GM21576 (cell line): Measurements from ENCODE around the gene STXBP5L.
A peak's percentile ranks its signal among the peaks of the same experiment; 100 is the strongest.
"Not testable (repeated sequence)": the region's sequence is repeated elsewhere in the genome, so short reads cannot be mapped to it uniquely, and the experiment has no call there.

Experiments used
- ATAC-seq: cut with Tn5 transposase; IDR thresholded peaks from one replicate; pipeline ENCODE4 v1.9.1; 2021; ENCODE audit warnings: mild to moderate bottlenecking, moderate library complexity; ENCODE audit not compliant: unreplicated experiment

Gene STXBP5L

DNA sequence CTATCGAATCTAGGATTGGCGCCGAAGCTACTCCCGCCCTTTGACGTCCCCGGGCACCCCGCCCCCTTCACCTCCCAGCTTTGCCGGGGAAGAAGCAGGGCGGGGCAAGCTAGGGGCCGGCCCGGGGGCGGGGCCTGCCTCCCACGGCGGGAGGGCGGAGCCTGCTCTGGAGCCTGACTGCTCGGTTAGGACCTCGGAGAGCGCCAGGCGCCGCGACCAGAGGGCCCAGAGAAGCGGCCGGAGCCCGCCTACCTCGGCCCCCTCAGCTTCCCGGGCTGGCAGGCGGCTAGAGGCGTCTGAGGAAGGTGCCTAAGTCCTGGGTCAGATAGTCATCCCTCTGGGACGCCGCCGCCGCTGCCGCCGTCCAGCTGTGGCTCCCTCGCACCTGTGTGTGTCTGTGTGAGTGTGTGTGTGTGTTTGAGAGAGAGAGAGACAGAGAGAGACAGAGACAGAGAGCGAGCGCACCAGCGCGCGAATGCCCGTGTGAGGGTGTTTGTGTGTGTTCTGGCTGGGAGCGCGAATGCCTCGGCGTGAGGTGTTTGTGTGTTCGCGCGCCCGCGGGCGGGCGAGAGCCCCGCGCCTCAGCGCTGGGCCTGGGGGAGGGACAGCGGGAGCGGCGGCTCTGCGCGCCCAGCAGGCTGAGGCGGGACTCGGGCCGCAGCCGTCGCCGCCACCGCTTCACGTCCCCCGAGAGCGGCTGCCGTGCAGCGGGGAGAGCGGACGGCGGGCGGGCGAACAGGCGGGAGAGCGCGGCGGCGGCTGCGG, at the start of gene STXBP5L:
Gene STXBP5L, plus strand, starts transcription at position 176 of the 765 bp plus-strand sequence. CDS start 1,374 bp downstream, outside the sequence.
- ATAC-seq, result peak; percentile 95

DNA sequence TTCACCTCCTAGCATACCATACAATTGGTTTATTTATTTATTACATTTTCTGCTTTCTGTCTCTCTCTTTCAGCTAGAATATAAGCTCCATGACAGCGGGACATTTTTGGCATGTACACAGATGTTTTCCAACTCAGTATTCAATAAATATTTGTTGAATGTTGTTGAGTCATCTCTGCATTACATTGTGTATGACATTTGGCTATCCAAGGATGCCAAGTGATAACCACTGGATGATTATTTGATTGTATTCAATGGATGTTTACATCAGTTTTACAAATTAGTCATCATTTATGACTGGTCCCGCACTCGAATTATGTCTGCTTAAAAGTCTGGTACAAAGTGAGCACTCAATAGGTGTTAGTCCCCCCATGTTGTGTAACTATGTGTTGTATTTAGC, 49.5 kb upstream of the STXBP5L start:
- no peak for ATAC-seq

DNA sequence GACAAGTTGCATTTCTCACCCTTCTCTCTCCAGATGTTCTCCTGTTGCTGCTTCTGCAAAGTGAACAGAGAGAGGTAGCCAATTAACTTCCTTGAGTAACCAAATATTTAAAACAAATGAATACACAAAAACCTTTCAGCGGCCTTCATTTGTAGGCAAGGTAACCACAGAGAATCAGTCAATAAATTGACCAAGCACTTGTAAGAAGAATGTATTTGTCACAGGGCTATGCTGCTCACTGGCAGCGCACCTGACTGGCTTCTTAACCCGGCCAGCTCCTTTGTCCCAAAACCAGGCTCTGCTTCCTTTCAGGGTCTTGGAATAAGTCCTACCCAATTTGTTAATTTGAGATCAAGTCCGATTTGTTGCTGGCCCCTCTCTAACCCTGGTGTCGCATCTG, 43.5 kb upstream of the STXBP5L start:
- ATAC-seq, result no peak

DNA sequence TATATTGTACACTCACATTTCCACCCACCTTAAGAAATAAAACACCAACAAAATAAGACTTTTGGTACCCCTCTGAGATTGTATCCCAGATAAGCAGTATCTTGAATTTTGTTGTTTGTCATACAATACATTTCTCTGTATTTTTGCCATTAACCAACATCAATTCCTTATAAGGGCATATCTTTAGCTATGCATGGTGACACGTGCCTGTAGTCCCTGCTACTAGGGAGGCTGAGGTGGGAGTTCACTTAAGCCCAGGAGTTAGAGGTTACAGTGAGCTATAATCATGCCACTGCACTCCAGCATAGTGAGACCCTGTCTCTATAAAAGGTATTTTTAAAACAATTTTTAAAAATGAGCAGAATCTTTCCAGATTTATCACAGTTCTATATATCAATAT, 32.5 kb upstream of the STXBP5L start:
- no peak for ATAC-seq

DNA sequence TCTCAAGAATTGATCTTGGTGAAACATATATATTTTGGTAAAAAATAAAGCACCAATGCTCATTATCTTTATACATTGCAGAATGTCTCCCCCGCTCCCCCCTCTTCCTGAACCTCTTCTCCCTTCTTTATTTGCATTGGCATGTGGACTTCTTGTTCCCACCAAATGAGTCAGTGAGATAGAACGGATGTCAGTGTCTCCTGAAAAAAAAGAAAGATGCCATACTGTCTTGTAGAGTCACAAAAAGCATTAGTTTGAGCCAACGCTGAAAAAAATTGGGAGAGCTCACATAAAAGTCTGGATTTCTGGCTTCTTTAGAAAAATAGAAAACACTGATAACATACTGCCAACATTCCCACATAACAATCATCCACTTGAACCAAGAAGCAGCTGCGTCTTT, 32.0 kb upstream of the STXBP5L start:
- ATAC-seq, result no peak

DNA sequence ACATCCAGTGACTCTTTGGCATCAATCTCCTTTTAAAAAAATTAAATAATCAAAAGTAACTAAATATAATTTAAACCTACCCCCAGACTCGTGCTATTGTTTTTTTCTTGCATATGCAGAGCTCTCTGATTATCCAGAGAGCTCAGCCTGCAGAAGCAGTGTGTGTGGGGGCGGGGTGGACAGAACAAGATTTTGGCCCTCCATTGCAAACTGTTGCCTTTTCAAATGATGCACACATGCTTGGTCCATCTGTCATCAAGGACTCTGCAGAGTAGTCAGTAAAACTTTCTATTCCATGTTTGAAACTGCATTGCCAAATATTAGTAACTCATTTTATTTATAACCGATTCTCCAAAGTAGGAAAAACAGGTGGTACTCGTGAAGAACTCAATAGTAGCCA, 28.6 kb upstream of the STXBP5L start:
- ATAC-seq, result no peak

DNA sequence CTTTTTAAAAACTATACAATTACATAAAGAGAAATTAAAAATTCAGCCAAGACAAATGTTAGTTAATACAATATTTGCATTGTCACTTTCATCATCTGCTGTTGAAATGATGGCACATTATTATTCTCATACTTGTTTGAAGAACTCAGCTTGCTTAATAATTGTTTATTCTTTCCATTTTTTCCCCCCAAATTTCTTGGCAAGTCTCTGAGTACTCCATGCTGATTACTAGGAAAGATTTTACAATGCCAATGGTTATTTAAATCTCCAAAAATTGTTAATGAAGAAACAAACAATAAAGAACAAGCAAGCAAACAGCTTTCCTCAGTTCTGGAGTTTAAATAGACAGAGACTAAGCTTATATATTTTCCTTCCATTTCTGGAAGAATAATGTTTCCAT, 15.1 kb upstream of the STXBP5L start:
- no peak for ATAC-seq

DNA sequence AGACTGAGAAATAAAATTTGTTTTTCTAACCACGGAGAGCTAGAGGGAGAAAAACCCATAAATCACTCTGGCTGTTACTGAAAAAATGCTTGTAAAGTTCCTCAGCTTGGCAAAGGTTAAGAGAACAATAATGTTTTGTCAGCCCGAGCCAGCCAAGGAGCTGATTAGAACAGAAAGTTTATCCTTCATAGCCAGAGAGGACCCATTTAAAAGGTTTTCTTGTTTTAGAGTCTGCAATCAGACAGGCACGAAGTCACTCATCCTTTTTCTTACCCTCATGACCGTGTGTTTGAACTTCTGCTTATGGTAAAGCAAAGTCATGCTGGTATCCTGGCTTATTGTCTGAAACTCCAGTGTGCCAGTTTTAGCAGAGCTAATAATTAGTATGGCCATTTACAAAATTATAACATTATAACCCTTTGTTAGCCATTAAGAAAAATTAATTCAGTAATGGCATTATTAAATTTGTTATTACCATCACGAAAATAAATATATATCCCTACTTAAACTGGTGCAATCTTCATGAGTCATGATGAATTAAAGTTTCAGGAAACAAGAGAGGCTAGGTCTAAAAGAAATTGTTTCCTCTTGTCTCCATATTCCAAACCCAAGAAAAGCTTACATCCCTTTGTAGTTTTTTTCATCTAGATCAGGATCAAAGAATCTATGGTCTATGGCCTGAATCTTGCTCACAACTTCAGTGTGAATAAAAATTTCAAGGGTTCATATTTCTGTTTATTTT, 13.5 kb upstream of the STXBP5L start:
- no peak for ATAC-seq

DNA sequence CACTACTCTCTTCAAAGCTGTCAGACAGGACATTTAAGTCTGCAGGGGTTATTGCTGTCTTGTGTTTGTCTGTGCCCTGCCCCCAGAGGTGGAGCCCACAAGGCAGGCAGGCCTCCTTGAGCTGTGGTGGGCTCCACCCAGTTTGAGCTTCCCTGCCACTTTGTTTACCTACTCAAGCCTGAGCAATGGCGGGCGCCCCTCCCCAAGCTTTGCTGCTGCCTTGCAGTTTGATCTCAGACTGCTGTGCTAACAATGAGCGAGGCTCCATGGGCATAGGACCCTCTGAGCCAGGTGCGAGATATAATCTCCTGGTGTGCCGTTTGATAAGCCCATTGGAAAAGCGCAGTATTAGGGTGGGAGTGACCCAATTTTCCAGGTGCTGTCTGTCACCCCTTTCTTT, 6.3 kb upstream of the STXBP5L start:
- ATAC-seq, result not testable (repeated sequence)

DNA sequence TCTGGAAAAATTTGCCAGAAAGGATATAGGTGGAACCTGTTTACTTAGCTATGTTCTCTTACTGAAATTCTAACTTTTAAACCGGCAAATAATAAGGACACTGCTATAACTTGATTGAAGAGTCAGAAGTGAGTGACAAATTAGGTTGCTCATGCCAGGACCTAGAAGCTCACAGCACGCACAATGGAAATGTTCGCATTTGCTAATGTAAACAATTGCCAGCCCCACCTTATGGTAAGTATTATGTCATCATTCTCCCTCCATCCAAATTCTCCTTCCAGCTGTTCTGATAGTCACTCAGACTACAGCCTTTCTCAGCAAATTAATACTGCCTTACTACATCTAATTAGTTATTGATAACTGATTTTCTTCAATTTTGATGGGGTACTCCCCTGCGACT, 4.8 kb upstream of the STXBP5L start:
- no peak for ATAC-seq

DNA sequence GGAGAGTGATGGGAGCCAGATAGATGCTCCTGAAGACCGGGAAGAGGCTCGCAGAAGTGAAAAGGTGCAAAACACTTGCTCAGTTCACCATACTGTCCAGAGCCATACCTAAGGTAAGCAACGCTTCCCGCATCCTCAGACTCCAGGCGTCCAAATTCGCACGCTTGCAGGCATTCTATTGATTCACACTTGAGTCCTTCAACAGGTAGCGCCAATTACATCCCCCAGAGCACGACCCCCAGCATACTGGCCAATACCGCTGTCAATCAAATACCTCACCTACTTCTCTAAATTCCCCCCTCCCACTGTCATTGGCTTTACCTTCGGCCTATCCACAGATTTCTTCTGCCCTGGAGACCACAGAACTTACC, 361 bp upstream of the STXBP5L start:
- ATAC-seq, result no peak

DNA sequence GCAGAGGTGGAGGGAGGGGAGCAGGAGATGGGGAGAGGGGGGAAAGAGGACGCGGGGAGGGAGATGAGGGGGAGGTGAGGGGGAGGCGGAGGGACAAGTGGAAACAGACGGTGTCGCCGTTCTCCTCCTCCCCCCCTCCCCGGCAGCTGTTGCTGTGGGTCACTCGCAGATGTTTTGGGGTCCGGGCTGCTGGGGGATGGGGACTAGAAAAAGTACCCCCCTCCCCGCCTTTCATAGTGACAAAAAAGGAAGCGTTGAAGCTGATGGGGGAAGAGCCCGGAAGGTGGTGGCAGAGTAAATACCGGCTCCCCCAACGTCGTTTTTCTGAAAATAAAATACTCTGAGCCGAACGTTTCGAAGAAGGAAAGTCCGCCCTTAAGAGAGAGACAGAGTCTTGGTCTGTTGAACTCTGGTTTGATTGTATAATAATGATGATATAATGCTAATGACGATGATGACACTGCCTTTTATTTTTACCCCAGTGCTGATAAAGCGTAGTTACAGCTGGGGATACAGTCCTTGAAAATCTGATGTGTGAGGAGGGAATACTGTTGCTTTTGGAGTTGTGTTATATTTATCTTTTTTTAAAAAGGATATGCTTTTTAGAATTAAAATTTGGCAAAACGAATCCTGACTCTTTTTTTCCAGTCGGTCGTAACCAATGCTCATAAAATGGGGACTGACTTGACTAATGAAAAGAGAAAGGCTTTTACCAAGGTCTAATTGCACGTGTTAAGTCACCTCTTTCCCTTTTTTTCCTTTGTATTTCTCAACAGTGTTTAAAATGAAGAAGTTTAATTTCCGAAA, 993 bp downstream of the STXBP5L start:
- no peak for ATAC-seq

DNA sequence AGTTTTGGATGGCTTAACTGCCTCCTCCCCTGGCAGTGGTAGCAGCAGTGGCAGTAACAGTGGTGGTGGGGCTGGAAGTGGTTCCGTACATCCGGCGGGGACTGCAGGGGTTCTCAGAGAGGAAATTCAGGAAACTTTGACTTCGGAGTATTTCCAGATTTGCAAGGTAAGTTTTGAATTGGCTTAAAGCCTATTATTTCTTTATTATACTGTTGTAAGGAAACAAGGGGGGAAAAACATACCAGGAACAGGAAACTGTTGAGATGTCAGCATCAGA, 1.5 kb downstream of the STXBP5L start:
- no peak for ATAC-seq

DNA sequence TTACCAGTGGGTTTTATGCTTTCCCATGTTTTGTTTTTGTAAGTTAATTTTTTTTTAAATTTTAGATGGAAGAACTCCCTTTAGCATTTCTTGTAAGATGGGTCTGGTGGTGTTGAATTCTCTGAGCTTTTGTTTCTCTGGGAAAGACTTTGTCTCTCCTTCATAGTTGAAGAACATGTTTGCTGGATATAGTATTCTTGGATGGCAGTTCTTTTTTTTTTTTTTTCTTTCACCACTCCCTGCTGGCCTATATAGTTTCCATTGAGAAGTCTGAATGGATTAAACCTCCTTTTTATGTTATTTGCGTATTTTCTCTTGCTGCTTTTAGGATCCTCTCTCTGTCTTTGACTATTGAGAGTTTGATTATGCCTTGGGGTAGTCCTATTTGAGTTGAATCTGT, 18.1 kb downstream of the STXBP5L start:
- no peak for ATAC-seq

DNA sequence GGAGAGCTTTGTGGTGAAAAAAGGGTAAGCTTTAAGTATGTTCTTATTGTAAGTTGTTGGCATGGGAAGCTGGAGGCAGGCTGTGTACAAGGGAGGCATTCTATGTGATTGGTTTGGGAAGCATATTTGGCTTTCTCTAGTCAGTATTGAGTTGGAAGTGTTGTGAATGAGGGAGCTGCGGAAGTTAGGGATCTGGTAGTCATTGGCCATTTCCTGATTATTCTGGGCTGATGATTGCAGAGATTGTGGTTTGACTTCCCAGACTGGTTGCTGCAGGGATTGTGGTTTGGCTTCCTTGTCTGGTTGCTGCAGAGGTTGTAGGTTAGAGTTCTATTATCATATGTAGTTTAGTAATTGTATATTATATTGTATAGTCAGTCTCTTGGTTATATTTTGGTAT, 21.0 kb downstream of the STXBP5L start:
- no peak for ATAC-seq

DNA sequence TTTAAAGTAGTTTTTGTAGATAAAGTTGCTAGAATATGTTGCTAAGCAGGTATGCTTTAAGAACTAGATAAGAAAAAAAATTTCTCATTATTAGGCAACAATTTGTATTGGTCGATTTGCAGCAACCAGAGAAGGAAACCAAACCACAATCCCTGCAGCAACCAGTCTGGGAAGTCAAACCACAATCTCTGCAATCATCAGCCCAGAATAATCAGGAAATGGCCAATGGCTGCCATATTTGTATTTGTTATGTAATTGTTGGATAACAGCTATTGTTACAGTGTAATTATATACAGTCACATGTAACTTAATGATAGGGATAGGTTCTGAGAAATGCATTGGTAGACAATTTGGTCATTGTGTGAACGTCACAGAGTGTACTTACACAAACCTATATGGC, 23.6 kb downstream of the STXBP5L start:
- ATAC-seq, result no peak

DNA sequence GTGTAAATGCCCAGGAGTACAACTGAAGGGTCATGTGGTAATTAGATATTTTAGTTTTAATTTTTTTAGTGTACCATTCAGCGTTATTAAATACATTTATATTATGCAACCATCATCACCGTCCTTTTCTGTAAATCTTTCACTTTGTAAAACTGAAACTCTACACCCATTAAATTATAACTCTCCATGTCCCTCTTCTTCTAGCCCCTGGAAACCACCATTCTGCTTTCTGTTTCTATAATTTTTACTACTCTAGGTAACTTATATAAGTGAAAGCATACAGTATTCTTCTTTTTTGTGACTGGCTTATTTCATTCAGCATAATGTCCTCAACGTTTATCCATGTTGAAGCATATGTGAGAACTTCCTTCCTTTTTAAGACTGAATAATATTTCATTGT, 48.1 kb downstream of the STXBP5L start:
- ATAC-seq, result no peak

DNA sequence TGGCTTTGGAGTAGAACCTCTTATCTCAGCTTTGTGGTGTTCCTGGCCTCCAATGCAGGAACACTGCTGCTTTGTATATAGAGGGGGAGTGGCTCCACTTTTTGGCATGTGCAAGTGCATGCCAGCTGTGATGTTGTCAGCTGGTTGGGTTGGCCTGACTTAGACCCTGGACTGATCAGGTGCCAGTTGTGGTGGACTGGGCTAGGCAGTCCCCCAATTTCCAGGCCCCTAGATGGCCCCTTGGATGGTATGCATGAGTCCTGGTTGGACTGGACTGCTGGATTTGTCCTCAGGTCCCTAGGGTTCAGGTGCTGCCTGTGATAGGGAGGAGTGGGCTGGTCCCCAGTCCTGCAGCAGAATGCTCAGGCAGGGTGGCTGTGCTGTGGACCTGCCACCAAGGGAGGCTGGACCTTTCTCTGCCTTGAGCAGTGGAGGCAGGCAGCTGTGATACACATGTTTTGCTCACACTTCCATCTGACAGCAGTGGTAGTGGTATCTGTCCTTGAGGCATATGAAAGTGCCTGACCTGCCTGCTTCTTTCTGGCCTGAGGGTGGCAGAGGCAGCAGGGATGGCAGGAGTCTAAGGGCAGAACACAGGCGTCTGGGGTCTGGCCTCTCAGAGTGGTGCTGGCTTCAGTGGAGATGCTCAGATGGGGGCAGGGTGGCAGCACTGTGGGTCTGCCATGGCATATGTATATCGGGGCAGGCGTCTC, 74.8 kb downstream of the STXBP5L start:
- no peak for ATAC-seq

DNA sequence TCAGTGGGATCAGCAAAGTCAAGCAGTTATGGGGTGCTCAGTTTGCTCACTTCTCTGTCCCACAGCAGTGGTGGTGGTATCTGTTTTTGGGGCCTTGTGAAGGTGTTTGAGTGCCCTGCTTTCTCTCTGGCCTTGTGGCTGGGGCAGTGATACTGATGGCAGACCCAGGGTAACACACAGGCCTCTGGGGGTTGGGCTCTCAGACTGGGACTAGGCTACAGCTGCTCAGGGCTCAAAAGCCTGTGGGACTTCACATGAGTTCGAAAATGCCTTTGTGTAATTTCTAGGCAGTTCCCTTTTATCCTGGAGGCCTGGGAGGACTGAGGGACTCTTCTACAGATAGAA, 75.3 kb downstream of the STXBP5L start:
- no peak for ATAC-seq

DNA sequence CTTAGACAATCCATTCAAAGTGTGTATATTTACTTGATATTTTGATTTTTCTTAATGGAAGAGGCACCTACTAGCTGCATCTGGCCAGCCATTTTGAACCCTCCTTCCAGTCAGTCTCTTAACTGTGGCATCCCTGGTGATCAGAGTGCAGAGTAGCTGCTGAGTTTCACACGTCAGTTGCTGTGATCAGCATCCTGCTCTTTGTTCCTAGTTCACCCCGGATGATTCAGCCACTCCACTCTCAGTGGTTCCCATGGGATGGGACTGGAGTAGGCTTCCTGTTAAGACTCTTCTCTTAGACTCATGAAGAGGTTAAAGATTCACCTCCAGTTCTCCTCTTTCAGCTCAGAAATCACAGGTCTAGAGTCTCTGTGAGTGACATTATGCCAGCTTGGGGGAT, 75.8 kb downstream of the STXBP5L start:
- no peak for ATAC-seq

DNA sequence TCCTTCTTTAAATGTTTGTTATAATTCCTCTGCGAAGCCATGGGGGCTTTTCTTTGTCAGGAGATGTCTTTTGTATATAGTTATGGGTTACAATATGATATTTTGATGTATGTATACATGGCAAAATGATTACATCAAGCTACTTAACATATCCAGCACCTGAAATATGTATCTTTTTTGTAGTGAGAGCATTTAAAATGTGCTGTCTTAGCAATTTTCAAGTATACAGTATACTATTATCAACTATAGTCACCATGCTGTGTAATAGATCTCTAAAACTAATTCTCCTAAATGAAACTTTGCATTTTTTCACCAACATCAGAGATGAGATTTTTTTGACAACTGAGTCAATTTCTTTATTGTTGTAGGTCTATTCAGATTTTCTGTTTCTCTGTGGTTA, 77.2 kb downstream of the STXBP5L start:
- no peak for ATAC-seq
